HG03060 (cell line): Measurements from ENCODE around the gene ATP5MK.
"Not testable (repeated sequence)": the region's sequence is repeated elsewhere in the genome, so short reads cannot be mapped to it uniquely, and the experiment has no call there.

Experiments used
- ATAC-seq: cut with Tn5 transposase; IDR thresholded peaks from one replicate; pipeline ENCODE4 v1.9.1; 2021; ENCODE audit warnings: low read depth, moderate number of reproducible peaks; ENCODE audit not compliant: unreplicated experiment

Gene ATP5MK

GRCh38 chr10:103397191-103397825 is 1.0 kb upstream of the ATP5MK start:
- ATAC-seq = no peak

DNA sequence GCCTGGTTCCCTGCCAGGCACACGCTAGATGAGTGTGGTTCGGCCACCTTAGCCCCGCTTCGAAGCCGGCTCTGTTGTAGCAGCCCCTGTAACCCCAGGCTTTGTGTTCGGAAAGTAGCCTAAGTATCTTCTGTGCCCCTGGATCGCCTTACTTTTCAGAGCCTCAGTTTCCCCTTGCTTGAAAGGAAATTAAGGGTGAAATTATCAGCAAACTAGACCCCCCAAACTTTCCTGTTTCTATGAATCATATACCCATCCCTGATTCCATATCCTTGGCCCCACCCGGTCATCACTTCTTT is 463 bp upstream of the ATP5MK start:
- ATAC-seq = no peak

- no peak for ATAC-seq
These were observed 565 bp downstream of the ATP5MK start for GRCh38 chr10:103395754-103396066.

DNA sequence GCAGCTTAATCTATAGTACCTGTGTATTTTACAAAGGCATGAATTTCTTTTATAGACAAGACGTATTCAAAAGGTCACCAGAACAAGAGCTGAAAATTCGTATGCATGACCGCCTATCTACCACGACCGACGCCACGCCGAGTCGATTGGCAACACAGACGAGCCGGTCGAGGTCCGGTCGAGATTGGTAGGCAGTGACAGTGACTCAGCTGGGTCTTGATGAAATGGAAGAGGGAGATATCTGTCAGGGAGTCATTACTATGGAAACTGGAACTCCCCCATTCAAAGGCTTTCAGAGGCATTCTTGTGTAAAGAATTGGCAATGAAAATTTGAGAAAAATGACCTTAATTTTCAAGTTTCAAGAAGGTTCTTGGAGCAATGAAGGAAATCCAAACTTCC is 2.1 kb downstream of the ATP5MK start:
- no peak for ATAC-seq

GRCh38 chr10:103382769-103383168 is 13.5 kb downstream of the ATP5MK start:
- no peak for ATAC-seq

DNA sequence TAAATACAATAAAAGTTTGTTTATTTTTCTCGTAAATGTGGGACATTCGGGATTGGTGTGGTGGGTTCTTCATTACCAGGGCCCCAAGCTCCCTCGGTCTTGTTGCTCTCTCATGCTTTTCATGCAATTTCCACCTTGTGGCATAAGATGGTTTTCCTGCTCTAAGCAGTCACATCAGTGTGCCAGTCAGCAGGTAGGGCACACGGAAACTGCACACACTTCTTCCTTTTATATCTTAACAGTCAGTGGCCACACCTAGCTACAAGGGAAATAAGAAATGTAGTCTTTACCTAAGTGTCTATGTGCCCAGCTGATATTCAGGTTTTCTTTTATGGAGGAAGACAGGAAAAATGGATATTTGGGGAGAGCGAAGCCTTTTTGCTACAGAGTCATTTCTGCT is 22.0 kb downstream of the ATP5MK start:
- no peak for ATAC-seq

- no peak for ATAC-seq
These were observed 22.7 kb downstream of the ATP5MK start for GRCh38 chr10:103373544-103373943.

DNA sequence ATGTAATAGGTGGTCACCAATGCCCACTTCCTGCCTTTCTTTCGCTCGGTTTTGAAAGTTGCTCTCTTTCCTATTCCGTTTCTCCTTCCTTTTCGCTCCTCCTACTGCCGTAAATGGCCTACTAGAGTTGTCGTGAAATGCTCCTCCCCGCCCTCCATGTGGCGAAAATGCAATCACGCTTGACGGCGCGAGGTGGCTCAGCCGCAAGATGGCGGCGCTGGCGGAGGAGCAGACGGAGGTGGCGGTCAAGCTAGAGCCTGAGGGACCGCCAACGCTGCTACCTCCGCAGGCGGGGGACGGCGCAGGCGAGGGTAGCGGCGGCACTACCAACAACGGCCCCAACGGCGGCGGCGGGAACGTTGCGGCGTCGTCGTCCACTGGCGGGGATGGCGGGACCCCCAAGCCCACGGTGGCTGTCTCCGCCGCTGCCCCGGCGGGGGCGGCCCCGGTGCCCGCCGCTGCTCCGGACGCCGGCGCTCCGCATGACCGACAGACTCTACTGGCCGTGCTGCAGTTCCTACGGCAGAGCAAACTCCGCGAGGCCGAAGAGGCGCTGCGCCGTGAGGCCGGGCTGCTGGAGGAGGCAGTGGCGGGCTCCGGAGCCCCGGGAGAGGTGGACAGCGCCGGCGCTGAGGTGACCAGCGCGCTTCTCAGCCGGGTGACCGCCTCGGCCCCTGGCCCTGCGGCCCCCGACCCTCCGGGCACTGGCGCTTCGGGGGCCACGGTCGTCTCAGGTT is 28.3 kb downstream of the ATP5MK start, which contains the start of gene TAF5:
Gene TAF5 (plus strand): TSS at position 195 of the 737 bp plus-strand sequence. CDS start 14 bp downstream, at position 209.
- peak; percentile 56 for ATAC-seq

DNA sequence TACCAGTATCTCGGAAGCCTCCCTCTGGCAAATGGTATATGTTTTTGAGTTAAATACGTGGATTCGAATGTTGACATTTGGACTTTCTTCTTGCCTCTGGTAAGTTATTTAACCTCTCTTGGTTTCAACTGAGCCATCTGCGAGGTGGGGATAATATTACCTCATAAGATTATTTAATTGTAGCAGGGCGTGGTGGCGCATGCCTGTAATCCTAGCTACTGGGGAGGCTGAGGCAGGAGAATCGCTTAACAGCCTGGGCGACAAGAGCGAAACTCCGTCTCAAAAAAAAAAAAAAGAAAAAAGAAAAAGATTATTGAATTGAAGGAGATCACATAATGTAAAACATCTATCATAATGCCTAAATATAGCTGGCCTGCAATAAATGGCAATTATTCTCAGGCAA is 28.9 kb downstream of the ATP5MK start:
- no peak for ATAC-seq

GRCh38 chr10:103360791-103361190 is 35.5 kb downstream of the ATP5MK start:
- not testable (repeated sequence) for ATAC-seq

GRCh38 chr10:103359493-103359892 is 36.8 kb downstream of the ATP5MK start:
- not testable (repeated sequence) for ATAC-seq

DNA sequence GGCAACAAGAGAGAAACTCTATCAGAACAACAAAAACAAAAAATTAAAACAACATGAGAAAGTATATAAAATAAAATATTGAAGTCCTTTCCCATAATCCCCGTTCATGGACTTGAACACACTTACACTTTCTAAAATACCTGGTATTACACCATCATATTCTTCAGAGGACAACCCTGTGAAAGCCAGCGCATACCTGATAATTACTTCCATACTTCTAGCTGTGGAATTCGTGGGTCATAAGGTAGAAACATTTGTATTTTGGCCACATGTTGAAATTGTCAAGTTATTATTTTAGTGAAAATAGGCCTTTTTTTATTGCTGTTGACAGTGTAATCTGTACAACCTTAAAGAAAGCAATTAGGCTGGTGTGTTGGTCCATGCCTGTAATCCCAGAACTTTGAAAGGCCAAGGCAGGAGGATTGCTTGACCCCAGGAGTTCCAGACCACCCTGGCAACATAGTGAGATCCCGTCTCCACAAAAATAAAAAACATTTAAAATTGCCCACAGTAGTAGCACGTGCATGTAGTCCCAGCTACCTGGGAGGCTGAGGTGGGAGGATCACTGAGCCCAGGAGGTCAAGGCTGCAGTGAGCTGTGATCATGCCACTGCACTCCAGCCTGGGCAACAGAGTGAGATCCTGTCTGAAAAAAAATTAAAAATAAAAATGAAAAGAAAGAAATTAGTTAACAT is 40.2 kb downstream of the ATP5MK start:
- ATAC-seq = no peak

DNA sequence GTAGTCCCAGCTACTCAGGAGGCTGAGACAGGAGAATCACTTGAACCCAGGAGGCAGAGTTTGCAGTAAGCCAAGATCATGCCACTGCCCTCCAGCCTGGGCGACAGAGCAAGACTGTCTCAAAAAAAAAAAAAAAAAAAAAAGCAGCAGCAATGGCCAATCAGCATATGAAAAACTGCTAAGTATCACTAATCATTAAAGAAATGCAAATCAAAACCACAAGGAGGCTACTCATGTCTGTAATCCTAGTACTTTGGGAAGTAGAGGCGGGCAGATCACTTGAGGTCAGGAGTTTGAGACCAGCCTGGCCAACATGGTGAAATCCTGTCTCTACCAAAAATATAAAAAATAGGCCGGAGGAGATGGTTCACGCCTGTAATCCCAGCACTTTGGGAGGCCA is 41.7 kb downstream of the ATP5MK start:
- not testable (repeated sequence) for ATAC-seq

DNA sequence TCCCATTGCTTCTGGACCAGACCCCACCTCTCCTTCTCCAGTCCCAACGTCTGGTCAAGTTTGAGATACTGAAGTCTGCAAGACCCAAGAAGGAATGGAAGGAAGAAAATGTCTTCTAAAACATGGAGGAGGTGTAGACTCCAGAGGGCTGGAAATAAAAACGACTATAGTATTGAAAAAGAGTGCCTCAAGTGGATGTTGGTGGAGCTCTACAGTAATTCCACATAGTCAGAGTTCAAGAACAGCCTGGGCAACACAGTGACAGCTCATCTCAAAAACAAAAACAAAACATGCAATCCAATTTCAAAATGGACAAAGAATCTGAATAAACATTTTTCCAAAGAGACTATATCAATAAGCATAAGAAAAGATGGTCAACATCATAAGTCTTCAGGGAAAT is 43.0 kb downstream of the ATP5MK start:
- ATAC-seq = no peak

- ATAC-seq = peak; percentile 42
These were observed 45.6 kb downstream of the ATP5MK start, which contains the start of gene PCGF6 for GRCh38 chr10:103350517-103351260. PCGF6 (minus strand) TSS chr10:103351140; CDS start chr10:103351066, 74 bp downstream.

GRCh38 chr10:103350175-103350516 is 46.1 kb downstream of the ATP5MK start:
- no peak for ATAC-seq
